NCI-H446 treated with DMSO at 0.1 percent for 48 hours (cell line): ENCODE results near the gene SUFU.

Experiments used
- DNase-seq: peaks from one replicate; lab custom pipeline; 2025; lab: John Stamatoyannopoulos, UW

The SUFU gene

GRCh38 chr10:102552533-102552932 lies 48.8 kb downstream of the SUFU start:
- no peak for DNase-seq

DNA sequence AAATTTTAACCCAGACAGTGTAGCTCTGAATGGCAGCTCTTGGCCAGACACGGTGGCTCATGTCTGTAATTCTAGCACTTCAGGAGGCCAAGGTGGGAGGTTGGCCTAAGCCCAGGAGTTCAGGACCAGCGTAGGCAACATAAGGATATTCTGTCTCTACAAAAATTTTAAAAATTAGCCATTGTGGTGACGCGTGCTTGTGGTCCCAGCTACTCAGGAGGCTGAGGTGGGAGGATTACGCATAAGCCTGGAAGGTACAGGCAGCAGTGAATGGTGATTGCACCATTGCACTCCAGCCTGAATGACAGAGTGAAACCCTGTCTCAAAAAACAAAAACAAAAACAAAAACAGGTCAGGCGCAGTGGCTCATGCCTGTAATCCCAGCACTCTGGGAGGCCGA lies 50.0 kb downstream of the SUFU start:
- no peak for DNase-seq

GRCh38 chr10:102554531-102554930 lies 50.8 kb downstream of the SUFU start:
- DNase-seq, result no peak

DNA sequence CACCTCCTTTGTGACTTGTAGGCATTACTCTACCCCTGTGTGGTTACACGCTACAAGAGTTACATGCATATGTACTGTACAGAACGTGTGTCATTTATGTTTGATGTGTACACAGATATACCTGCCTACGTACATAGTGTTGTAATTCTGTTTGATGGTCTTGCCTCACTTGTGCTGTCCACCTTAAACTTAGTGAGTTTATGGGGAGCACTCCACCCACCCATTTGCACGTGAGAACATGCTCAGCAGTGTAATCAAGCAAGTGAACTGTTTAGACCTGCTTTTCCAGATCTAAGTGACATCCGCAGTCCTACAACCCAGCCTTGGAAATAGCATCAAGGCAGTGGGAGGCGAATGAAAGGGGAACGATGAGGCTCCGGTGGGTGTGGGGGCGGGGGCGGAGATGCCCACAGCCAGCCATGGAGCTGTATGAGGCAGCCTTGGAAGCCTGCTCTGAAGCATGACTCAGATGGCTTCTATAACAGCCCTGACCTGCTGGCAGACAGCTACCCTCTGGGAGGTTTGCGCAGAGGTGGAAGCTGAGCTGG lies 52.1 kb downstream of the SUFU start:
- DNase-seq, result no peak

DNA sequence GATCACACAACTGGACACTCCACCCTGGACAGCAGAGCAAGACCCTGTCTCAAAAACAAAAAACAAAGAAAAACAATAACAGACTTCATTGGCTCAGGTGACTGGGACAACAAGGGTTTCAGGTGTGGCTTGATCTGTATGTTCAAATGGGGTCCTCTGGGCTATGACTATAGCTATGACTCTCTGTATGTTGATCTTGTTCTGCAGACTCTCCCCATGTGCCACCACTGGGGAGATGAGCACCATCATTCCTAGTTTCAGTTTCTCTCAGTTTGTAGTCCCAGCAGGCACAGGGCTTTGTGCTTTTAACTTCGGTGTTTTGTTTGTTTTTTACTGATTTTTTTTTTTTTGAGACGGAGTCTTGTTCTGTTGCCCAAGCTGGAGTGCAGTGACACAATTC lies 53.8 kb downstream of the SUFU start:
- DNase-seq, result no peak

DNA sequence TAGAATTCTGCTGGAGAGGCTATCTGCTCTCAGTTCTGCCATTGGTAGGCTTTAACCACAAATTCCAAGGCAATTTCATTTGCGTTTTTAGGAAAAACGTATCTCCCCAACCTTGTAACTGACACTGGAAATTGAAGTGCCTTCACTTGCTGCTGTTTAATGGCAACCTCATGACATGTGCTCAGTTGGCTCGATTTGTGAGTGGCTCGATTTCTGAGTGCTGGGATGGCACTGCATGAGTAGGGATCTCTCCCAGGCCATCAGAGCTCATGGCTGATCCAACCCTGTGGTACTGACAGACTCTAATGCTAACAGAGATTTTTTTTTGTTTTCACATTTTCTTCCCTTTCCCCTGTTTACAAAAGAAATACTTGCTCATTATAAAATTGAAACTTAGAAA lies 56.0 kb downstream of the SUFU start:
- DNase-seq, result no peak

GRCh38 chr10:102564209-102564834 lies 60.5 kb downstream of the SUFU start:
- DNase-seq, result no peak

DNA sequence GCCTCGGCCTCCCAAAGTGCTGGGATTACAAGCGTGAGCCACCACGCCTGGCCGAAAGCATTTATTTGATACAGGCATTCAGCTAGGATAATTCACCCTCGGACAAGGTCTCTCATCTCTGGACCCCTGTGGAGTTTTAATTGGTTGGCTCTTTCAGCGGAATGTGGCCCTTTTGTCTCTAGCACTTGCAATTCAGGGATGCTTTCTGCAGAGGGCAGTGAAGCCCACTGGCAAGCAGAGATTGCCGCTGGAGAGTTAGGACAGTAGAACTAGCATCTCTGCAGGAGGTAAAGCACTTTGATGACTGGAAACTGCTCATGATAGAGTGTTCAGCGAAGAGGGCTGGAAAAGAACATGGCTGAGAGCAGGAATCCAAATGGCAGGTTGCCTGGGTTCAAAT lies 62.0 kb downstream of the SUFU start:
- no peak for DNase-seq

DNA sequence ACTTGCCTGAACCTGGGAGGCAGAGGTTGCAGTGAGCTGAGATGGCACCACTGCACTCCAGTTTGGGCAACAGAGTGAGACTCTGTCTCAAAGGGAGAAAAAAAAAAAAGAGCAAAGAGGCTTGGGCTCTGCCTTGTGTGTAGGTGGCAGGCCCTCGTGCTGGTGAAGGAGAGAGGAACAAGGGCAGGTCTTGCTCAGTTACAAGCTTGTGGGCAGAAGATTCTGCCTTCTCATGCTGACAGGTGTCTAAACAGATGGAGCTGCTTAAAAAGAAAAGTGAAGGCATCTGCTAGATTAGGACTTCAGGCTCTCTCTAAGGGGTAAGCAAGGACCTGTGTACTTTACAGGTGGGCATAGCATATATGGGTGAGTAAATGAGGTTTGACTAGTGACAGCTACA lies 75.0 kb downstream of the SUFU start:
- no peak for DNase-seq

DNA sequence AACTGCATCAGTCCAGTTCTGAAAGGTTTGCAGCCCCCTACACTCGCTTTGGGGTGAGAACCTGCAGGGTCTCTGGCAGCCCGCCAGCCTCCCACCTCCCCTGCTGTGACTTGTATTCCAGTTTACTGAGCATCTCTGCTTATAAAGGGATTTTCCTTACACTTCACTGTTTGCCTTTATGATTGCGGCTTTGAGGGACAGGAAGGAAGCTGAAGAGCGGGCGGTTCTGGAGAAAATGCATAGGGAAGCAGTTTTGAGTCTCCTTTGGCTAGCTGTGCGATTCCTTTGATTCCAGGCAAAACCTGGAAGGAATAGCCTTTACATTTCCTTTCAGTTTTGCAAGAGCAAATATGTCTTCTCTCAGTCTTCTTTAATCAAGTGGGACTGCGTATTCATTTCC lies 75.6 kb downstream of the SUFU start:
- DNase-seq, result no peak

- DNase-seq, result no peak
These were observed 76.5 kb downstream of the SUFU start for GRCh38 chr10:102580230-102580629.

DNA sequence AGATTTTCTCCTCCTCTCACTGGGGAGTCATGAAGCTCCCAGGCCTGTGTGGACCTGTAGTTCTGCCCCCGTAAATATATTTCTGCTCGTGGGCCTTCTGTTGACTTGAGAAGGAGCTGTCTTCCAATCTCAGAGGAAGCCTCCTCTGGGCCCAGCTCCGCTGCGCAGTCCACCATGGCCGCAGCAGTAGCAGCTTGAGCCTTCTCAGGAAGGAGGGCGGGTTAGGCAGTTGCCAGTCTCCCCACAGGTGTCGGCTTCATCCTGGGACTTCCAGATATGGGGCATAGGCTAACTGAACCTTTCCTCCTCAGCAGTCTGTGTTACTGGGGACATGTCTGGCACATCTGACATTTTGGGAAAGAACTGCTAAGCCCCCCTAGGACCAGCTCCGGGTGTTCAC lies 77.6 kb downstream of the SUFU start:
- DNase-seq, result no peak

DNA sequence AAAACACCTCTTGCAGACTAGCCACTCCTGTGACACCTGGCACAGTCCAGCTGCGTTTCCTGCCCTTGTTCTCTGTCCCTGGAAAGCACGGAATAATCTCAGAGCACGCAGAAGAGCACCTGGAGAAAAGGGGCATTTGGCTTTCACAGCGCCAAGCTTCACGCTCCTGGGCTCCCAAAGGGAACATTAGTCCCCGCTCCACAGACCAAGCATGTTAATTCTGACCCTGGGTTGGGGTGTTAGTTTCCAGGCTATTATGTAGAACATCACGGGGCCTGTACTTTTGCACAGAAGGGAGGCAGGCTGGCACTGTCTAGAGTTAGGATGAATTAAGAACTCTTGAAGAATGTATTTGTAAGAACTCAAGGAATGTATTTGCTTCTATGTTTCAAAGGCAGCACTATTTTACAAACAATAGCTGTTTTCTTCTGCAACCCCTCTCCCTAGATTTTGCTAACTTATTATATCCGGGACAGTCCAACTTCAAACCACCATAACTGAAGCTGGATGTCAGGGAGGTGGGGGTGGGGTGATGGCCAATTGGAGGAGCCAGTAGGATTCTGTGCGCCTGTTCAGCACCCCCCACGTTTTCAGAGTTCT lies 78.3 kb downstream of the SUFU start:
- DNase-seq, result no peak

DNA sequence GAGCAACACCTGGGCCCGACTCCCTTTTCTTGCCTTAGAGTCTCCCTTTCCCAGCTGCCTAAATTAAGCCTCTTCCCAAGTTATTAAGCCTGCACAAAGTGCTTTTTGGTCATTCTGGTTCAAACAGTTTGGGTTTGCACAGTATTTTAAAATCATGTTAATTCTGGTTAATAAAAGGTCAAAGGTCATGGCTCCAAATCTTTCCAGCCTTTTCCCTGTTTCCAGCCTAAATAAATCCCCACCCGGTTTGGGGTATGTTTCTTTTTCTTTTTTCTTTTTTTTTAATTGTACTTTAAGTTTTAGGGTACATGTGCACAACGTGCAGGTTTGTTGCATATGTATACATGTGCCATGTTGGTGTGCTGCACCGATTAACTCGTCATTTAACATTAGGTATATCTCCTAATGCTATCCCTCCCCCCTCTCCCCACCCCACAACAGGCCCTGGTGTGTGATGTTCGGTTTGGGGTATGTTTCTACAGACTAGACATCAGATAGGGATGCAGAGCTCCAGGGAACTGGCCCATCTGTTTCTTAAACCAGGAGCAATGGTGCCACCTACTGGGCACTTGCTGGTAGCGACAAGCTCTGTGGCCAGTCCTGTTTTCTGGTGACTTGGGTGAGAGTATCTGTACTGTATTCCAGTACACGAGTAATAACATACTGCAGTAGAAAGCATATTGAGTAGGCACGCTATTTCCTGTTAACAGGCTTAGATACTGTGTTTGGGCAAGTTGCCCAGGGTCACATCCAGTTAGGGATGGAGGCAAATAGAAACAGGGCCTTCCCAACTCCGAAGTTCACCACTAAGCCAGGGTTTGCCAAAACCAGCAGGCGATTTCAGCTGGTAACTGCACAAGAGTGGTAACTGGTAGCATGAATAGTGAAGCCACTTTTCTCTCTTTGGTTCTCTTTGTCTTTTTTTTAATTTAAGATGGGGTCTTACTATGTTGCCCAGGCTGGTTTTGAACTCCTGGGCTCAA lies 80.0 kb downstream of the SUFU start:
- DNase-seq, result peak; percentile 13

DNA sequence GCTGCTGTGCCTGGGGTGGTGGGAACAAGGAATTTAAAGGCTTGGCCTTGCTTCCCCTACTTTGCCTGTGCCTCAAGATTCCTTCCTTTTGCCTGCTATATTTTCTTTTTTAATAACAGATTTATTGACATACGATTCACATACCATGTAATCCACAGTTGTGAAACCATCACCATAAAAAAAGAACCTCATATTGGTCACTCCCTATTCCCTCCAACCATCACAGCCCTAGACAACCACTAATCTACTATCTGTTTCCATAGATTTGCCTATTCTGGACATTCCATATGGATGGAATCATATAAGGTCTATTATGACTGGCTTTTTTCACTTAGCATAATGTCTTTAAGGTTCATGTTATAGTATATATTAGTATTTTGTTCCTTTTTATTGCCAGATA lies 81.3 kb downstream of the SUFU start:
- no peak for DNase-seq

DNA sequence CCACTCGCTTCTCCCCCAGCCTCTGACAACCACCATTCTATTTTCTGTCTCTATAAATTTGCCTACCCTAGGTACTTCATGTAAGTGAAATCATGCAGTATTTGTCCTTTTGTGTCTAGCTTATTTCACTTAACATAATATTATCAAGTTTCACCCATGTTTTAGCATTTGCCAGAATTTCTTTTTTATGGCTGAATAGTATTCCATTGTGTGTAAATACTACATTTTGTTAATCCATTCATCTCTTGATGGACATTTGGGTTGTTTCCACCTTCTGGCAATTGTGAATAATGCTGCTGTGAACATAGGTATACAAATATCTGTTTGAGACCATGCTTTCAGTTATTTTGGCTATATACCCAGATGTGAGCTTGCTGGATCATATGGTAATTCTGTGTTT lies 83.1 kb downstream of the SUFU start:
- no peak for DNase-seq

DNA sequence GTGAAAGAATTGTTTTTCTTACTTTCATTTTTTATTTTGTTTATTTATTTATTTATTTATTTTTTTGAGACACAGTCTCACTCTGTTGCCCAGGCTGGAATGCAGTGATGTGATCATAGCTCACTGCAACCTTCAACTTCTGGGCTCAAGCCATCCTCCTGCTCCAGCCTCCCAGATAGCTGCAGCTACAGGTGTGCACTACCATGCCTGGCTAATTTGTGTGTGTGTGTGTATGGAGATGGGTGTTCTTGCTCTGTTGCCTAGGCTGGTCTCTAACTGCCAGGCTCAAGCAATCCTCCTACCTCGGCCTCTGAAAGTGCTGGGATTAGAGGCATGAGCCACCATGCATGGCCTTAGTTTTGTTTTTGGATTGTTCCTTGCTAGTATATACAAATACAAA lies 85.1 kb downstream of the SUFU start:
- no peak for DNase-seq

DNA sequence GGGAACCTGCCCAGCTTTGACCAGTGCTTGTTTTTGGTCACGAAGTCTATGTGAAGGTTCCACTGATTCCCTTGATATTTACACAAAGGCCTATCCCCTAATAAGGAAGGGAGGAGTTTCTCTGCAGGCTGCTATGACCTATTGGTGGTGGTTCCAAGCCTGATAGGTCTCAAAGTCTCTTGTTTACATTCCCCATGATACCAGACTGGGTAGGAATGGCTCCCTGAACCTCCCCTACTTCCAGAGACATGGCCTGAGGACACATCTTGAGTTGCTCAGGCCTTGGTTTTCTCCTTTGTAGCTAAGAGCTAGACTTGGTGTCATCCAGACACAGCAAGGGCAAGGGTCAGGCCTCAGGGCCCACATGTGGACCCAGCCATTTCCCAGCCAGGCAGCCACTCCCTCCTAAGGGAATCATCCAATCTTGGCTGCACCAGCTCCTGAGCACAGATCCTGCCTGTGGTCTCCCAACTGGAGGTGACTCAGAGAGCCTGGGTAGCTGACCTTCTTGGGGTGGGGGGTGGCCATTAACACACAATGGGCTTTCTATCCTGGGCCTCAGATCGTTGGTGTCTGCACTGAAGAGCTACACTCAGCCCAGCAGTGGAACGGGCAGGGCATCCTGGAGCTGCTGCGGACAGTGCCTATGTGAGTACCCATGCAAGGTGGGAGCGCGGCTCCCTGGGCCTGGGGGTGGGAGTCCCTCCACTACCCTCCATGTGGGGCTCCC lies 89.5 kb downstream of the SUFU start:
- DNase-seq, result no peak

DNA sequence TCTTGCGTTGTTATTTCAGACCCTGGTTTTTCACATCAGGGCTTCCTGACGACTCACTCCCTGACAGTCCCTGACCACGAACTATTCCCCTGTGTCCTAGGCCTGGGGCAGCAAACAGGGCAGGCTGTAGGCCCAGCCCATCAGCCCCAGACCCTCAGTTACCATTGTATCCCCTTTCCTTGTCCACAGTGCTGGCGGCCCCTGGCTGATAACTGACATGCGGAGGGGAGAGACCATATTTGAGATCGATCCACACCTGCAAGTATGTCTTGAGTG lies 90.0 kb downstream of the SUFU start:
- no peak for DNase-seq

GRCh38 chr10:102595293-102595692 lies 91.5 kb downstream of the SUFU start:
- DNase-seq, result no peak

- no peak for DNase-seq
These were observed 92.1 kb downstream of the SUFU start for GRCh38 chr10:102595897-102596296.

DNA sequence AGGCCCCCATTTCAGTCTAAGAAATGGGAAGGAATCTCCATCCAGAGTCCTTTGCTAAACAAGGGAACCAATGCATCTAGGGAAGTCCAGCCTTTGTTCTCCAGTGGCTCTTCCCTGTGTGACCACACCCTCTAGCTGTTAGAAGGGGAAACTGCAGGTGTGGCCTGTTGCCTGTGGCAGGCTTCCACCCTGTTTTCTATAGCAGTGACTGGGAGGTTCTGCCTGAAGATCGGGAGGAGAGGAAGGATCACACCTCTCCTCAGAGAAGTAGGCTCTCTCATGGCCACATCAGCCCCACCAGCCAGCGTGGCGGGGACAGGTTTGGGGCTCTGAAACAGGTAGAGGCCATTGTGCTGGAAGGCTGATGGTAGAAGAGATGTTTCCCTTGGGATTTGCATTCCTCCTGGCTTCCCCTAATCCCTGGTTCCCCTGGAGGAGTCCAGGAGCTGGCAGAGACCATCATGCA lies 92.8 kb downstream of the SUFU start:
- DNase-seq, result no peak
